Measurements from ENCODE around the gene OR4C6. TPM values are rescaled to one million over a fixed set of nuclear protein-coding genes. Genes with fewer than 3 reads are reported as not detected.

The OR4C6 gene
- total and polyA plus RNA-seq, 2 donors (not counting 1 experiment from before 2014, with no cell fraction given), result 0.28 TPM; not detected in 1

GRCh38 chr11:55658031-55658573 lies 3.9 kb upstream of the OR4C6 start:
- Histone ChIP-seq H3K79me2 (ENCODE audit: control insufficient read depth, insufficient read depth, low read length) (no peaks in the 10 kb centered on the region), H2AFZ (ENCODE audit: insufficient read depth, low read depth, low read length, poor library complexity, severe bottlenecking) (no peak overlapping the region), H4K20me1 (ENCODE audit: control insufficient read depth, insufficient read depth, low read length, poor library complexity, severe bottlenecking) (no peaks in the 10 kb centered on the region), H3K9me3 (ENCODE audit: control extremely low read depth in 1 of 3, control insufficient read depth in 2 of 3, insufficient read depth in 1 of 3, low read length in 2 of 3) (no peaks in the 10 kb centered on the region), H3K27ac (ENCODE audit: low read length in 2 of 2) (no peak overlapping the region), H3K27me3 (replicated peaks in 1 of 4; ENCODE audit: control extremely low read depth in 1 of 4, control insufficient read depth in 3 of 4, insufficient read depth in 4 of 4, low read length in 3 of 4) (no peaks in the 10 kb centered on the region), H3K36me3 (replicated peaks in 1 of 2; ENCODE audit: control extremely low read depth in 1 of 2, control insufficient read depth in 1 of 2, extremely low read depth in 1 of 2, insufficient read depth in 2 of 2, low read length in 1 of 2) (no peaks in the 10 kb centered on the region), H3K4me2 (replicated peaks; ENCODE audit: low read depth, low read length, poor library complexity, severe bottlenecking) (no peak overlapping the region), H3K4me3 (ENCODE audit: control extremely low read depth in 1 of 5, extremely low read depth in 1 of 5, insufficient read depth in 1 of 5, low read depth in 2 of 5, low read length in 4 of 5) (no peak overlapping the region), H3K4me1 (ENCODE audit: control insufficient read depth in 2 of 2, insufficient read depth in 2 of 2, low read length in 2 of 2) (no peaks in the 10 kb centered on the region), H3K9ac (ENCODE audit: low read length) (no peak overlapping the region)
- 83% methylated on average over 1 of the region's 2 CpGs for WGBS (ENCODE audit: insufficient coverage)
- CTCF ChIA-PET, result no interaction called here
- peaks cover 5% of the 10 kb centered on the region for H3K4me1 Mint-ChIP-seq
- POLR2A ChIA-PET, result no interaction called here
- H3K9me3 Mint-ChIP-seq (ENCODE audit: insufficient read depth), result peaks cover 9% of the 10 kb centered on the region
- peak; percentile 47 for ATAC-seq (ENCODE audit: low read depth)
- no peaks in the 10 kb centered on the region for H3K27me3 Mint-ChIP-seq
- intact Hi-C loops (cut with micrococcal nuclease), result no loop called here
- peak overlapping the region; percentile 2 for H3K4me3 Mint-ChIP-seq
- DNase-seq, result peak; percentile 4
- peak overlapping the region; percentile 15 for H3K27ac Mint-ChIP-seq
- no peak for TF ChIP-seq EZH2 (IDR thresholded peaks at IDR 0.05; ENCODE audit: borderline replicate concordance, insufficient read depth, low read depth, low read length, poor library complexity, severe bottlenecking)
- TF ChIP-seq CTCF (IDR thresholded peaks at IDR 0.05), result no peak

GRCh38 chr11:55658608-55659007 lies 3.4 kb upstream of the OR4C6 start:
- intact Hi-C loops (cut with micrococcal nuclease), result no loop called here
- TF ChIP-seq EZH2 (IDR thresholded peaks at IDR 0.05; ENCODE audit: borderline replicate concordance, insufficient read depth, low read depth, low read length, poor library complexity, severe bottlenecking) (no peak), CTCF (IDR thresholded peaks at IDR 0.05) (no peak)
- Histone ChIP-seq H3K4me3 (ENCODE audit: control extremely low read depth in 1 of 5, extremely low read depth in 1 of 5, insufficient read depth in 1 of 5, low read depth in 2 of 5, low read length in 4 of 5) (no peak overlapping the region), H4K20me1 (ENCODE audit: control insufficient read depth, insufficient read depth, low read length, poor library complexity, severe bottlenecking) (no peaks in the 10 kb centered on the region), H3K4me1 (ENCODE audit: control insufficient read depth in 2 of 2, insufficient read depth in 2 of 2, low read length in 2 of 2) (no peaks in the 10 kb centered on the region), H3K27ac (ENCODE audit: low read length in 2 of 2) (no peak overlapping the region), H3K79me2 (ENCODE audit: control insufficient read depth, insufficient read depth, low read length) (no peaks in the 10 kb centered on the region), H3K9ac (ENCODE audit: low read length) (no peak overlapping the region), H3K36me3 (replicated peaks in 1 of 2; ENCODE audit: control extremely low read depth in 1 of 2, control insufficient read depth in 1 of 2, extremely low read depth in 1 of 2, insufficient read depth in 2 of 2, low read length in 1 of 2) (no peaks in the 10 kb centered on the region), H3K4me2 (replicated peaks; ENCODE audit: low read depth, low read length, poor library complexity, severe bottlenecking) (no peak overlapping the region), H3K27me3 (replicated peaks in 1 of 4; ENCODE audit: control extremely low read depth in 1 of 4, control insufficient read depth in 3 of 4, insufficient read depth in 4 of 4, low read length in 3 of 4) (no peaks in the 10 kb centered on the region), H2AFZ (ENCODE audit: insufficient read depth, low read depth, low read length, poor library complexity, severe bottlenecking) (no peak overlapping the region), H3K9me3 (ENCODE audit: control extremely low read depth in 1 of 3, control insufficient read depth in 2 of 3, insufficient read depth in 1 of 3, low read length in 2 of 3) (no peaks in the 10 kb centered on the region)
- H3K27ac Mint-ChIP-seq, result no peak overlapping the region
- no peak overlapping the region for H3K4me3 Mint-ChIP-seq
- H3K9me3 Mint-ChIP-seq (ENCODE audit: insufficient read depth), result peaks cover 8% of the 10 kb centered on the region
- ChIA-PET CTCF (no interaction called here), POLR2A (no interaction called here)
- no peaks in the 10 kb centered on the region for H3K27me3 Mint-ChIP-seq
- peaks cover 5% of the 10 kb centered on the region for H3K4me1 Mint-ChIP-seq
- WGBS (ENCODE audit: insufficient coverage), result 50% methylated on average over 1 of the region's 1 CpG
- no peak for ATAC-seq (ENCODE audit: low read depth)
- no peak for DNase-seq

All from B cell (primary cell).